HG03558 (cell line): ENCODE results near the gene LRRC37B.
"Not testable (repeated sequence)": the region's sequence is repeated elsewhere in the genome, so short reads cannot be mapped to it uniquely, and the experiment has no call there.

Experiments
- ATAC-seq: cut with Tn5 transposase; IDR thresholded peaks from one replicate; pipeline ENCODE4 v1.9.1; 2021; ENCODE audit warnings: moderate number of reproducible peaks; ENCODE audit not compliant: unreplicated experiment; ENCODE audit errors: extremely low read depth

The LRRC37B gene

GRCh38 chr17:32084003-32084941 lies 77.1 kb downstream of the LRRC37B start:
- ATAC-seq: not testable (repeated sequence)

GRCh38 chr17:32084942-32085829 lies 78.0 kb downstream of the LRRC37B start:
- not testable (repeated sequence) for ATAC-seq

- not testable (repeated sequence) for ATAC-seq
Measured at GRCh38 chr17:32086833-32087232, 79.7 kb downstream of the LRRC37B start.

- ATAC-seq: not testable (repeated sequence)
Measured at GRCh38 chr17:32092062-32092461, 84.9 kb downstream of the LRRC37B start.

GRCh38 chr17:32099686-32100085 lies 92.5 kb downstream of the LRRC37B start:
- ATAC-seq: no peak

GRCh38 chr17:32100323-32100722 lies 93.1 kb downstream of the LRRC37B start:
- ATAC-seq: not testable (repeated sequence)

GRCh38 chr17:32100971-32101631 lies 93.9 kb downstream of the LRRC37B start:
- no peak for ATAC-seq

GRCh38 chr17:32102172-32102571 lies 95.0 kb downstream of the LRRC37B start:
- no peak for ATAC-seq

- no peak for ATAC-seq
Measured at GRCh38 chr17:32102646-32103186, 95.5 kb downstream of the LRRC37B start.
